Stimulated activated CD8-positive, alpha-beta memory T cell treated with anti-CD3 and anti-CD28 coated beads, Interleukin-2, amount 100 ng/mL, for 48 hours (primary cell): ENCODE data around the gene GATA3.
A peak's percentile ranks its signal among the peaks of the same experiment; 100 is the strongest.

ENCODE experiments used
- DNase-seq, 2 donors: peaks; one replicate each; pipeline ENCODE4 v3.0.0-alpha.2; 2020; ENCODE audit warnings: low read depth in 2 of 2

The GATA3 gene

GRCh38 chr10:8064436-8064835 lies 9.9 kb downstream of the GATA3 start:
- no peak for DNase-seq

- no peak for DNase-seq
These were observed 11.2 kb downstream of the GATA3 start for GRCh38 chr10:8065651-8066050.

- no peak for DNase-seq
These were observed 11.6 kb downstream of the GATA3 start for GRCh38 chr10:8066124-8066523.

- no peak for DNase-seq
These were observed 12.3 kb downstream of the GATA3 start for GRCh38 chr10:8066797-8067196.

GRCh38 chr10:8069108-8069507 lies 14.6 kb downstream of the GATA3 start:
- no peak for DNase-seq

GRCh38 chr10:8069627-8070026 lies 15.1 kb downstream of the GATA3 start:
- DNase-seq, result no peak

- DNase-seq, result no peak
These were observed 16.0 kb downstream of the GATA3 start for GRCh38 chr10:8070440-8070839.

- no peak for DNase-seq
These were observed 16.5 kb downstream of the GATA3 start for GRCh38 chr10:8071006-8071405.

GRCh38 chr10:8071666-8072065 lies 17.2 kb downstream of the GATA3 start:
- DNase-seq, result no peak

- no peak for DNase-seq
These were observed 17.7 kb downstream of the GATA3 start for GRCh38 chr10:8072211-8072610.

GRCh38 chr10:8073691-8074416 lies 19.4 kb downstream of the GATA3 start:
- no peak for DNase-seq

- DNase-seq, result no peak
These were observed 20.4 kb downstream of the GATA3 start for GRCh38 chr10:8074881-8075280.

GRCh38 chr10:8075282-8076260 lies 21.1 kb downstream of the GATA3 start:
- no peak for DNase-seq

- DNase-seq, result no peak
These were observed 22.4 kb downstream of the GATA3 start for GRCh38 chr10:8076933-8077332.

- DNase-seq, result no peak
These were observed 23.5 kb downstream of the GATA3 start for GRCh38 chr10:8078027-8078426.

- no peak for DNase-seq
These were observed 24.6 kb downstream of the GATA3 start for GRCh38 chr10:8079126-8079525.

- no peak for DNase-seq
These were observed 30.3 kb downstream of the GATA3 start for GRCh38 chr10:8084799-8085198.

- no peak for DNase-seq
These were observed 30.8 kb downstream of the GATA3 start for GRCh38 chr10:8085251-8085650.

GRCh38 chr10:8086315-8086714 lies 31.8 kb downstream of the GATA3 start:
- no peak for DNase-seq

GRCh38 chr10:8088504-8088903 lies 34.0 kb downstream of the GATA3 start:
- DNase-seq, result no peak

GRCh38 chr10:8092428-8092827 lies 37.9 kb downstream of the GATA3 start:
- DNase-seq, result no peak

- peak in 1 of 2 donors; percentile 20 for DNase-seq
These were observed 41.5 kb downstream of the GATA3 start for GRCh38 chr10:8095959-8096358.

- no peak for DNase-seq
These were observed 42.4 kb downstream of the GATA3 start for GRCh38 chr10:8096931-8097330.
